Measurements from ENCODE around the gene ZNF70.
A peak's percentile ranks its signal among the peaks of the same experiment; 100 is the strongest.

Gene ZNF70

DNA sequence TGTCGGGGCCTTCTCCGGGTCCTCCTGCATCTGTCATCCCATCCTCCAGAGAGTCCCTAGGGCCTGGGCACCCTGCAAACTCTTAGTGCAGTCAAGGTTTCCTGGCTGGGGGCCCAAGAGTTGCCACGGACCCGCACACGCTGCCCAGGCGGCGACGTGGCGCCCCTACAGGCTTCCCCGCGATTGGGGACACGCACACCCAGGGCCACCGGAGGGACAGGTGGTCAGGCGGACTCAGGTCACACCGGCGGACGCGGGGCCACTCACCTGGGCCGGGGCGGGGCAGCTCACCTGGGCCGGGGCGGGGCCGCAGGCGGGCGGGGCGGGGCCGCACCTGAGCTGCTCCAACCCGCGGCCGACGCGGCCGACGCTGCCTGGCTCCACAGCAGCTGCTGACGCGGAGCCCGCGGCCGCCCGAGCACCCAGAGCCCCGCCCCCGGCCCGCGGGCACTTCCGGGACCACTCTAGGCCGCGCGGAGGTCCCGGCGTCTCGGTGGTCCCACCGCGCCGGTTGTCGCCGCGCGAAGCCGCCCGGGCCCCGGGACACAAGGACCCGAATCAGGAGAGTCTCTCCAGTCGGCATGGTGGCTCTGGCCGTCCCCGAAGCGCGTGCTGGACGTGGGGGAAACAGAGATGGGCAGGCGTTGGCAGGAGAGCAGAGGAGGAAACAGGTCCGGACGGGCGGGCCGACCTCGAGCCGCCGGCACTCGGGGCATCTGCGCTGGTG lies at the start of gene ZNF70:
Gene ZNF70, minus strand, starts transcription at position 399 of the 727 bp plus-strand sequence. CDS start 5,972 bp downstream, outside the sequence.
- peak; percentile 56 to 58 for DNase-seq (ENCODE audit: low read depth in 2 of 2)

- peak; percentile 84 to 87 for DNase-seq (ENCODE audit: low read depth in 2 of 2)
These were observed 45.5 kb upstream of the ZNF70 start for GRCh38 chr22:23796461-23796860.

GRCh38 chr22:23793326-23793725 lies 42.4 kb upstream of the ZNF70 start:
- DNase-seq (ENCODE audit: low read depth in 2 of 2), result no peak

GRCh38 chr22:23791738-23792645 lies 41.1 kb upstream of the ZNF70 start:
- DNase-seq (ENCODE audit: low read depth in 2 of 2), result no peak

DNA sequence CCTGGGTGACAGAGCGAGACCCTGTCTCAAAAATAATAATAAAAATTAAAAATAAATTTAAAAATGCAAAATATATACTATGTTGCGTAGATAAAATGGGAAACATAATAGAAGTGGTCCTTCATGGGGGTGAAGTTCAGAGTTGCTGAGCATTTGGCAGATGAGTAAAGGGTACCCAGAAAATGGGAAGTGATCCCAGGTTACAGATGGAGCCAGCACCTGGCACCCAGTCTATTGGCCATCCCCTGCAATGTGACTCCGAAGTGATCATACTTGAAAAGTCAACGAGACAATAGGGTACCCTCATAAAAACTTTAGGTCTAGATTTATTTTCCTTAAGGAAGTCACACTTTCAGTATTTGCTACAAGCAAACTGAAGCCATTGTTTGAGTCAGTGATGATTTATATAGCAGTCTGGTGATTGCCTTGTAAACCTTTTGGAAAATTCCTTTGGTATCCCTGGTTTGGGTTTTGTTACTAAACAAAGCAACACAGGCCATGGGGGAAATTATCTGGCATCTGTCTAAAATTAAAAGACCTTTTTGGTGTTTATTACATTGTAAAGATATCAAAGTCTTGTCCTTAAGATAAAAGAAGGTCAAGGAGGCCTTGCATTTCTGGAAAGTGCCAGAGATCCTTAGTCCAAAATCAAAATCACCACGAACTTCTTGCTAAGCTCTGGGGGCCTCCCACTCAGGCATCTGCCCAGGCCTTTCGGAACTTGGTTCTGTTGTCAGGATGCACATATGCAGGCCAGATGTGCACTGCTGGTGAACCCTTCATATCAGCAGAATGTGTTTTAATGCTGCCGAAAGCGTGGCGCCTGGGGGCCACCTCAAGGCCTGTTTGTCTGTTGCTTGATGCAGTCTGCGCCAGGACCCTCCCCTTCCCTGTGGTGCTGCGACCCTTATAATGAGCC lies 40.2 kb upstream of the ZNF70 start:
- peak; percentile 68 to 73 for DNase-seq (ENCODE audit: low read depth in 2 of 2)

DNA sequence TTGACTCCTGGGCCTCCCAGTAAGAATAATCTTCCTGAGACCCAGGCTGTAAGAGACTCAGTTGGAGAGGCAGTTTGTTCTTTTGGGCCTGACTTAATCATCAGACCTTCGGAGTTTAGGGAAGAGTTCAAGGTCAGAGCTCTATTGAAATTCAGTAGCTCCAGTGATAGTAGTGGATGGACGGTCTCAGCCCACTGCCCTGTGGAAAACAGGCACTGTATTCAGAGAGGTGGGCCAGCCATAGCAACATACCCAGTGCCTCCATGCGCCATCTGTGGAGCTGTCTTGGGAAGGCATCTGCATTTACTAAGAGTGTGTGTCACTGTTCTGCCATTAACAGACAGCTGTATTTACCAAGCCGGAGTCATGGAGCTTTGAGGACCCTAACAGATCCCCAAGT lies 38.7 kb upstream of the ZNF70 start:
- DNase-seq (ENCODE audit: low read depth in 2 of 2), result no peak

DNA sequence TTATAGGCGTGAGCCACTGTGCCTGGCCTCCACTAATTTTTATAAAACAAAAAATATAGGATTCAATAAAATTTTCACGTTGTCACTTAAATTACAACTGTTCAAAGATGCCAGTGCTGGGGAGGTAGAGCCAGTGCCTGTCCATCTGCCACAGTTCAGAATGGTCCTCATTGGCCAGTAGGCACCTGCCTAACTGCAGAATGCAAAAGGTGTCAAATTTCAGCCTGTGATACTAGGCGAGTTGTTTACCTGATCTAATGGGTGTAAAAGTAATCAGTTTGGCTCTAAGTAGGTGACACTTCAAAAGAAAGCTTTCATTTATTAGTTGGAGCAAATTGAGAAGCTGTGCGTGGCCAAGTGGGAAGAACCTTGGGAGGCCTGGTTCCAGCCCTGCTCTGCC lies 38.2 kb upstream of the ZNF70 start:
- no peak for DNase-seq (ENCODE audit: low read depth in 2 of 2)

DNA sequence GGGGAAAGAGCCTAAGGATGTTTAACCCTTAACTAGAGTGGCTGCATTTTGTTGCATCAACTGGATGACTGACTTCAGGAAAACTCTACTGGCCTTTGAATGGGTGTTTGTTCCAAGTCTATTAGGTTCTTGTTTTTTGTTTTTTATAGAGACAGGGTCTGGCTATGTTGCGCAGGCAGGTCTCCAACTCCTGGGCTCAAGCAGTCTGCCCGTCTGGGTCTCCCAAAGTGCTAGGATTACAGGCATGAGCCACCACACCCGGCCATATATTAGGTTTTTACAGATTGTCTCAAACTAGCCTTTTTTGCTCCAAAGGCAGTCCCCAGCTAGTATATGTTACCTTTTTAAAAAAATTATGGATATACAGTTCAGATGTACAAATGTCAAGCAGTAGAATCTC lies 37.0 kb upstream of the ZNF70 start:
- no peak for DNase-seq (ENCODE audit: low read depth in 2 of 2)

DNA sequence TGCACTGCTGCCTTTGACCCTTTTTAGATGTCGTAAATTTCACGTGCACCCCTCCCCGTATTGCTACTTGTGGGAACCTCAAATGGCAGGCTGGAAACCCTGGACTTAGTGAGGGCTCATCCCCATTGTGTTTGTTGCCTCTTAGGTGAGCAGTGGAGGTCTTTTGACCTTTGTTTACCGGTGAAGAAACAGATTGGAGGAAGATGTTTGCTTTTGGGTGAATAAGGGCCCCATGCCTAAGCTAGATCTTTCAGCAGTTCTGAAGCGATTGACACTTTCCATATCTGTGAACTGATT lies 36.6 kb upstream of the ZNF70 start:
- DNase-seq (ENCODE audit: low read depth in 2 of 2), result no peak

DNA sequence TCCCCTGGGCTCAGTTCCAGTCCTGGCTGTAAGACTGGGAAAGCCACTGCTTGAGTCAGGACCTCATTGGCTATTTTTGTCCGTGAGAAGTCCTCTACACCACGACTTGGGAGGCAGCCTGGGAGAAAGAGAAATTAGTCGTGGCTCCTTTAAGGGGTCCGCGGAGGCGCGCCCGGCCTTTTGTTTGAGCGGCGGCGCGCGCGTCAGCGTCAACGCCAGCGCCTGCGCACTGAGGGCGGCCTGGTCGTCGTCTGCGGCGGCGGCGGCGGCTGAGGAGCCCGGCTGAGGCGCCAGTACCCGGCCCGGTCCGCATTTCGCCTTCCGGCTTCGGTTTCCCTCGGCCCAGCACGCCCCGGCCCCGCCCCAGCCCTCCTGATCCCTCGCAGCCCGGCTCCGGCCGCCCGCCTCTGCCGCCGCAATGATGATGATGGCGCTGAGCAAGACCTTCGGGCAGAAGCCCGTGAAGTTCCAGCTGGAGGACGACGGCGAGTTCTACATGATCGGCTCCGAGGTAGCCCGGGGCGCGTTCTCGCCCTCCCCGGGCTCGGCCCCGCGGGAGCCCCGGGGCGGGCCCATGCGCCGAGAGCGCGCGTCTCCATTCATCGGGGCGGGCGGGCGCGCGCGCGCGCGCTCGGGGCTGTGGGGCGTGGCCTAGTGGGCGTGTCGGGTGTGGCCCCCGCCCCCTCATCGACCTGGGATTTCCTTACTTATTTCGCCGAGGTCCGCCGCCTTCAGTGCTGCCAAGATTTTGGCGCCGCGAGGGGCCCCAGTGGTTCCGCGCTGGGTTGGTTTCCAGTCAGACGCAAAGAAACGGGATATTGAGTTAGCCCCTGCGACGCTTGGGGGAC lies 36.1 kb upstream of the ZNF70 start, which contains the start of gene SMARCB1:
Gene SMARCB1, plus strand, starts transcription at position 215 of the 848 bp plus-strand sequence. Its CDS starts 204 bp downstream, at position 419.
- peak; percentile 74 to 76 for DNase-seq (ENCODE audit: low read depth in 2 of 2)

DNA sequence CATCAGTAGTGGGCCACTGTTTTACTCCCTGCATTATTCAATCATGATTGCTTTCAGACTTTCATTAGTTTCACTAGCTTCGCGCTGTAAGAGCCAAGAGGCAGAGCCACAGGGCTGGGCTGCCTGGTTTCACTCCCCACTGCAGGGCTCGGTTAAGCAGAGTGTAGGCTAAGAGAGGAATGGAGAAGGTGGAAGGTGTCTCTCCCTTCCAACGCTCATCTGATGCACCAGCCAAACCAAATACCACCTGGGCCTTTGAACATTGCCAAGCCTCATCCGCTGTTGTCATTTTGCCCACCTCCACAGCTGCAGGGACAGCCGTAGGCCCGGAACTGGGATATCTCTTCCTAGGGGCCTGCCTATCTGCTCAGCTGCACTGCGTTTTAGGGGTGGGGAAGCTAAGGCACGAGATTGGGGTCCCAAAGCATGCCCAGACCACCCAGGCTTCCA lies 35.4 kb upstream of the ZNF70 start:
- DNase-seq (ENCODE audit: low read depth in 2 of 2), result no peak

- DNase-seq (ENCODE audit: low read depth in 2 of 2), result no peak
These were observed 33.4 kb upstream of the ZNF70 start for GRCh38 chr22:23784215-23784732.

DNA sequence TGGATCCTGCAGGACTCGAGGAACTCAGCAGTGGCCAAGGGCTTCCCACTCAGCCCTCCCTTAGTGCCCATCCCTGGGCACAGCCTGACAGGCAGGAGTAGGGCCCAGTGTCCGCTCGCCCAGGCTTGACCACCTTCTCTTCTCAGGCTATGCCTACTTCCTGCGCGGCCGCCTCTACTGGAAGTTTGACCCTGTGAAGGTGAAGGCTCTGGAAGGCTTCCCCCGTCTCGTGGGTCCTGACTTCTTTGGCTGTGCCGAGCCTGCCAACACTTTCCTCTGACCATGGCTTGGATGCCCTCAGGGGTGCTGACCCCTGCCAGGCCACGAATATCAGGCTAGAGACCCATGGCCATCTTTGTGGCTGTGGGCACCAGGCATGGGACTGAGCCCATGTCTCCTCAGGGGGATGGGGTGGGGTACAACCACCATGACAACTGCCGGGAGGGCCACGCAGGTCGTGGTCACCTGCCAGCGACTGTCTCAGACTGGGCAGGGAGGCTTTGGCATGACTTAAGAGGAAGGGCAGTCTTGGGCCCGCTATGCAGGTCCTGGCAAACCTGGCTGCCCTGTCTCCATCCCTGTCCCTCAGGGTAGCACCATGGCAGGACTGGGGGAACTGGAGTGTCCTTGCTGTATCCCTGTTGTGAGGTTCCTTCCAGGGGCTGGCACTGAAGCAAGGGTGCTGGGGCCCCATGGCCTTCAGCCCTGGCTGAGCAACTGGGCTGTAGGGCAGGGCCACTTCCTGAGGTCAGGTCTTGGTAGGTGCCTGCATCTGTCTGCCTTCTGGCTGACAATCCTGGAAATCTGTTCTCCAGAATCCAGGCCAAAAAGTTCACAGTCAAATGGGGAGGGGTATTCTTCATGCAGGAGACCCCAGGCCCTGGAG lies 32.6 kb upstream of the ZNF70 start:
- no peak for DNase-seq (ENCODE audit: low read depth in 2 of 2)

DNA sequence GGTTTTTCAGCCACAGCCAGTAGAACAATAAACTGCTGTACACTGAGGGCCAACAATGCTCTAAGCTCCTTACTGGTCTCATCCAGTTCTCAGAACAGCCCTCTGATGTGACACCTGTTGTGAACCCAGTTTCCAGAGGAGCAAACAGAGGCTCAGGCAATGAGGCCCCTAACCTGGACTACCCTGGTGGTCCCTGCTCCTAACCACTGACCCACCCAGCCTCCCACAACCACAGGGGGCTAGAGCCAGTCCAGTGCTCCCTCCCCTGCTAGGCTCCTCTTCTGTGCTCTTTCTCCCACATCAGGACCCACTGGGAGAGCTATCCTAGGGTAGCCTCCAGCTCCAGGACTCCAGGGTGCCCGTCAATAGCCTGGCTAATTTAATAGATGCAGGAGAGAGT lies 31.8 kb upstream of the ZNF70 start:
- DNase-seq (ENCODE audit: low read depth in 2 of 2), result no peak

- DNase-seq (ENCODE audit: low read depth in 2 of 2), result no peak
These were observed 31.3 kb upstream of the ZNF70 start for GRCh38 chr22:23782252-23782651.

DNA sequence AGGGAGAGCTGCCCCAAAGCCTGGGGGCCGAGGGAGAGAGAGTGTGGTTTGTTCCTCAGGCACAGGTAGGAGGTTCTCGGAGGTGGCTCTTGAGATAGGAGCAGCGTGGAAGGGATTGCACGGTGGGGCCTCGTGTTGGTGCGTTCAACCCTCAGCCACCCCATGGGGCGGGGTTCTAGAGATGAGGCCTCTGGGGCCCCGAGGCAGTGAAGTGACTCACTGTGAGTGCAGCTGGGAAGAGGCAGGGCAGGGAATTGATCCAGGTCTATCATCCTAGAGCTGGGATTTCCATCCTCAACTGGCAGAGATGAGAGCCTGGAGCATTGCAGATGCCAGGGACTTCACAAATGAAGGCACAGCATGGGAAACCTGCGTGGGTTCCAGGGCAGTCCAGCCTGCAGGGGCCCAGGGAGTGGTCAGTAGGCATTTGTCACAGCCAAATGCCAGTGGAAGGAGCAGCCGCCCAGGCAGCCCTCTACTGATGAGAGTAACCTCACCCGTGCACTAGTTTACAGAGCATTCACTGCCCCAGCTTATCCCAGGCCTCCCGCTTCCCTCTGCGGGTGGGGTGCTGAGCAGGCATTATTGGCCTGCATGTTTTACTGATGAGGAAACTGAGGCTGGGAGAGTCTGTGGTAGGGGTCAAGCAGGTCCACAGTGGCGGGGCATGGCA lies 30.7 kb upstream of the ZNF70 start:
- DNase-seq (ENCODE audit: low read depth in 2 of 2), result no peak

DNA sequence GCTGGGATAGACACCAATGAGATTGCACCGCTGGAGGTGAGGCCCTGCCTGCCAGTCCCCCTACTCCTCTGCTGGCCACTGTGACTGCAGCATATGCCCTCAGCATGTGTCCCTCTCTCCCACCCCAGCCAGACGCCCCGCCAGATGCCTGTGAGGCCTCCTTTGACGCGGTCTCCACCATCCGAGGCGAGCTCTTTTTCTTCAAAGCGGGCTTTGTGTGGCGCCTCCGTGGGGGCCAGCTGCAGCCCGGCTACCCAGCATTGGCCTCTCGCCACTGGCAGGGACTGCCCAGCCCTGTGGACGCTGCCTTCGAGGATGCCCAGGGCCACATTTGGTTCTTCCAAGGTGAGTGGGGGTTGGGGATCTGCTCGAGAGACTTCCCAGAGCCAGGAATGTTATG lies 30.2 kb upstream of the ZNF70 start:
- no peak for DNase-seq (ENCODE audit: low read depth in 2 of 2)

DNA sequence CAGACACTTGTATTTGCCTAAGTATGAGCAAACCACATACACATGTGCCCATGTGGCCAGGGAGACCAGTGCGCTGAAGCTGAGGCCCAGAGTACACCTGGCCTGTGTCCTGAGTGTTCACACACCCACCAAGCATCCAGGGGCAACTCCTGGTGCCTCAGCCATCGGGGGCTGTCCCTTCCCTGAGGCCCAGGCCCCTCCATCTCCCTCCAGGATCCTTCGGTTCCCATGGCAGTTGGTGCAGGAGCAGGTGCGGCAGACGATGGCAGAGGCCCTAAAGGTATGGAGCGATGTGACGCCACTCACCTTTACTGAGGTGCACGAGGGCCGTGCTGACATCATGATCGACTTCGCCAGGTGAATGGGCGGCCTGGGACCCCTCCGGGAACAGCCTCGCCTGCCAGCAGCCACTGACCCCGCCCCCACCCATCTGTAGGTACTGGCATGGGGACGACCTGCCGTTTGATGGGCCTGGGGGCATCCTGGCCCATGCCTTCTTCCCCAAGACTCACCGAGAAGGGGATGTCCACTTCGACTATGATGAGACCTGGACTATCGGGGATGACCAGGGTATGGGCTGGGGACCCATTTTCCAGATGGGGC lies 29.3 kb upstream of the ZNF70 start:
- DNase-seq (ENCODE audit: low read depth in 2 of 2), result no peak

- DNase-seq (ENCODE audit: low read depth in 2 of 2), result no peak
These were observed 28.8 kb upstream of the ZNF70 start for GRCh38 chr22:23779731-23780130.
